KMS-11 (cell line): ENCODE results near the gene DCST1.

Source experiments
- H2AFZ ChIP-seq: fragments of 200-600 bp; sonication (generic); 2 replicates; pipeline ENCODE4 v1.6.1; 2016; ENCODE audit warnings: antibody characterized with exemption, mixed run types, low read depth
- H3K27ac ChIP-seq: fragments of 200-600 bp; sonication (generic); 2 replicates; pipeline ENCODE4 v1.6.1; 2016; ENCODE audit warnings: mild to moderate bottlenecking, mixed run types
- H3K27me3 ChIP-seq: fragments of 200-600 bp; sonication (generic); 2 replicates; pipeline ENCODE4 v1.6.1; 2017; ENCODE audit warnings: mild to moderate bottlenecking, low read depth, mixed run types, moderate library complexity; ENCODE audit not compliant: insufficient read depth
- H3K36me3 ChIP-seq: fragments of 200-600 bp; sonication (generic); 2 replicates; pipeline ENCODE4 v1.6.1; 2017; ENCODE audit warnings: mild to moderate bottlenecking, mixed run types; ENCODE audit not compliant: insufficient read depth
- H3K4me1 ChIP-seq: fragments of 200-600 bp; sonication (generic); 2 replicates; pipeline ENCODE4 v1.6.1; 2016; ENCODE audit warnings: mild to moderate bottlenecking, low read depth, mixed run types; ENCODE audit not compliant: poor library complexity, severe bottlenecking
- H3K4me2 ChIP-seq: fragments of 200-600 bp; sonication (generic); 2 replicates; pipeline ENCODE4 v1.7.0; 2016; ENCODE audit warnings: mild to moderate bottlenecking, mixed run types
- H3K4me3 ChIP-seq: fragments of 200-600 bp; sonication (generic); IDR thresholded peaks from 2 replicates; pipeline ENCODE4 v1.6.1; 2017; ENCODE audit warnings: low read depth, low read length, mixed read lengths; ENCODE audit not compliant: insufficient read depth
- H3K79me2 ChIP-seq: fragments of 200-600 bp; sonication (generic); 2 replicates; pipeline ENCODE4 v1.6.1; 2016; ENCODE audit warnings: low read depth, mixed run types; ENCODE audit not compliant: insufficient read depth
- H3K9ac ChIP-seq: fragments of 200-600 bp; sonication (generic); 2 replicates; pipeline ENCODE4 v1.6.1; 2016; ENCODE audit warnings: mild to moderate bottlenecking, mixed run types
- H4K20me1 ChIP-seq: fragments of 200-600 bp; sonication (generic); 2 replicates; pipeline ENCODE4 v1.6.1; 2016; ENCODE audit warnings: mild to moderate bottlenecking, mixed run types; ENCODE audit not compliant: insufficient read depth
- TF ChIP-seq, protein P1 (sequence below): fragments of 200-600 bp; sonication (generic); conservative IDR thresholded peaks from 2 replicates; pipeline ENCODE4 v1.6.1; 2017; ENCODE audit warnings: low read depth, mild to moderate bottlenecking, antibody characterized with exemption, low read length, moderate library complexity, mixed read lengths

The DCST1 gene

DNA sequence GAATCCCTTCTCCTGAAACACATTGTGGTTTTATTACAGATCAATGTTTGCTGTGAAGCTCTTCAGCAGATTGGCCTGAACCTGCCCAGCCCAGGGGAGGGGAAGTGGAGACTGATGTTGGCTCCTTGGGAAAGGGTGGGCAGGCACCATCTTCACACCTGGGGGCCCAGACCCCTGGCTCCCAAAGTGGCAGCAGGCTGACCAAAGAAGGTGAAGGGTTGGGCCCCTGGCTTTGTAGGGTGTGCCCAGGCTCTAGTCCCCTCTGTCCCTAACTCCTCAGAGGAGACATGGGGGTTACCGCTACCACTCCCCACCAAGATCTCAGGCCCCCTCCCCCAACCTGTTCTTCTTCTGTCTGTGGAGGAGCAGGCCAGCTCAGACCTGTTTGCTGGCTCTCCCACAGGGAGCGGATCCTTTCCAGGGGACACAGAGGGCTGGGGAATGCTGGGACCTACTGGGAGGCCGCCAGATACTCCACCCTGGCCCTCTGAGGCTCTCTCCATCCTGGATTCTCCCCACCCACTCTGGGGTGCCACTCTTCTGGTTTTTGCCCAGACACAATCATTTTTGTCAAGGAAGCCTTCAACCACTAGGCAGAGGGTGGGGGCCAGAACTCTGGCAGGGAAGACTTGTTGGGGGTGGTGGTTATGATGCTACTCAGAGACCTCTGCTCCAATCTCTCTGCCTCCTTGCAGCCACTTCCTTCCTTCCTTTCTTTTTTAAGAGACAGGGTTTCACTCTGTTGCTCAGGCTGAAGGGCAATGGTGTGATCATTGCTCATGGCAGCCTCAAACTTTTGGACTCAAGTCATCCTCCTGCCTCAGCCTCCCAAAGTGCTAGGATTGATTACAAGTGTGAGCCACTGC is 40.0 kb downstream of the DCST1 start:
- H3K9ac ChIP-seq: no peak overlapping the region
- H3K4me2 ChIP-seq: no peak overlapping the region
- H3K36me3 ChIP-seq: no peaks in the 10 kb centered on the region
- no peak overlapping the region for H2AFZ ChIP-seq
- H3K27ac ChIP-seq: no peak overlapping the region
- H3K79me2 ChIP-seq: no peaks in the 10 kb centered on the region
- no peaks in the 10 kb centered on the region for H4K20me1 ChIP-seq
- peaks cover 12% of the 10 kb centered on the region; the same call in 1 of the 2 replicates for H3K27me3 ChIP-seq
- TF ChIP-seq, protein P1, sequence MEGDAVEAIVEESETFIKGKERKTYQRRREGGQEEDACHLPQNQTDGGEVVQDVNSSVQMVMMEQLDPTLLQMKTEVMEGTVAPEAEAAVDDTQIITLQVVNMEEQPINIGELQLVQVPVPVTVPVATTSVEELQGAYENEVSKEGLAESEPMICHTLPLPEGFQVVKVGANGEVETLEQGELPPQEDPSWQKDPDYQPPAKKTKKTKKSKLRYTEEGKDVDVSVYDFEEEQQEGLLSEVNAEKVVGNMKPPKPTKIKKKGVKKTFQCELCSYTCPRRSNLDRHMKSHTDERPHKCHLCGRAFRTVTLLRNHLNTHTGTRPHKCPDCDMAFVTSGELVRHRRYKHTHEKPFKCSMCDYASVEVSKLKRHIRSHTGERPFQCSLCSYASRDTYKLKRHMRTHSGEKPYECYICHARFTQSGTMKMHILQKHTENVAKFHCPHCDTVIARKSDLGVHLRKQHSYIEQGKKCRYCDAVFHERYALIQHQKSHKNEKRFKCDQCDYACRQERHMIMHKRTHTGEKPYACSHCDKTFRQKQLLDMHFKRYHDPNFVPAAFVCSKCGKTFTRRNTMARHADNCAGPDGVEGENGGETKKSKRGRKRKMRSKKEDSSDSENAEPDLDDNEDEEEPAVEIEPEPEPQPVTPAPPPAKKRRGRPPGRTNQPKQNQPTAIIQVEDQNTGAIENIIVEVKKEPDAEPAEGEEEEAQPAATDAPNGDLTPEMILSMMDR: no peak
- H3K4me1 ChIP-seq: peaks cover 28% of the 10 kb centered on the region
- H3K4me3 ChIP-seq: no peak overlapping the region

DNA sequence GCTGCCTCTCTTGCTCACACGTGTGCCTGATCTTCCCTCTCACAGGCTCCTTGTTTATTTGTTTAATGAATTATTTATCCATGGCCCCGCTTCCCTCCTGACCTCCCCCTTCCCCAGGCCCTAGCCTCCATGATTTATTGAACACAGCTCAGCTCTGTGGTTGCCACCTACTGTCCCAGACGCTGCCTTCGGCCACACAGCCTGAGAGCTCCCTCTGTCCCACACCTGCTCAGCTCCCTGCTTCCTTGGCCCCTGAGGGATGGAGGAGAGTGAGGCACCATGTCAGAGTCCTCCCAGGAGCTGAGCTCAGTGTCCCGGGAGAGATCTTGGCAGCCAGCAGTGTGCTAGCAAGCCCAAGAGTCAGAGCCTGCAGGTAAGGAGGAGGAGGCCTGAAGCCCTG is 41.9 kb downstream of the DCST1 start:
- H2AFZ ChIP-seq: no peak overlapping the region
- H3K36me3 ChIP-seq: no peaks in the 10 kb centered on the region
- H3K9ac ChIP-seq: no peak overlapping the region
- H4K20me1 ChIP-seq: no peaks in the 10 kb centered on the region
- H3K4me1 ChIP-seq: peaks cover 39% of the 10 kb centered on the region
- H3K4me2 ChIP-seq: no peak overlapping the region
- peaks cover 32% of the 10 kb centered on the region for H3K27me3 ChIP-seq
- TF ChIP-seq, protein P1: no peak
- H3K27ac ChIP-seq: no peak overlapping the region
- no peak overlapping the region for H3K4me3 ChIP-seq
- no peaks in the 10 kb centered on the region for H3K79me2 ChIP-seq

DNA sequence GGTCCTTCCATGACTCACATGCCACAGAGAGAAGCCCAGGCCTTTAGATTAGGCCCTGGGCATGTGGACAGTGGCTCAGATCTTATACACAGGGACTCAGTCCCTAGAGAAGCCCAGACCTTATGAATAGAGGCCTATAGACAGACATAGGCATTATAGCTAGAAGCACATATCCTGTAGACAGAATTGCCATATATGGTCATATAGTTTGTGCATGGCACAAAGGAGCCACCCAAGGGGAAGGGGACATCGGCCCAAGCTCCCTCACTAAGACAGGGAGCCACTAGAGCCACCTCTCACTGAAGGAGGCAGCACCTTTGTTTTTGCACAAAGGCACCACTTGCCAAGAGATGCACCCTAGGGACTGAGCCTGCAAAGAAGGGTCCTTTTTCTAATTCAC is 42.7 kb downstream of the DCST1 start:
- H3K79me2 ChIP-seq: no peaks in the 10 kb centered on the region
- H3K36me3 ChIP-seq: no peaks in the 10 kb centered on the region
- H3K4me2 ChIP-seq: no peak overlapping the region
- H2AFZ ChIP-seq: no peak overlapping the region
- no peak overlapping the region for H3K4me3 ChIP-seq
- H3K9ac ChIP-seq: no peak overlapping the region
- H3K27ac ChIP-seq: no peak overlapping the region
- peaks cover 40% of the 10 kb centered on the region for H3K27me3 ChIP-seq
- no peaks in the 10 kb centered on the region for H4K20me1 ChIP-seq
- H3K4me1 ChIP-seq: peaks cover 48% of the 10 kb centered on the region
- TF ChIP-seq, protein P1: no peak

DNA sequence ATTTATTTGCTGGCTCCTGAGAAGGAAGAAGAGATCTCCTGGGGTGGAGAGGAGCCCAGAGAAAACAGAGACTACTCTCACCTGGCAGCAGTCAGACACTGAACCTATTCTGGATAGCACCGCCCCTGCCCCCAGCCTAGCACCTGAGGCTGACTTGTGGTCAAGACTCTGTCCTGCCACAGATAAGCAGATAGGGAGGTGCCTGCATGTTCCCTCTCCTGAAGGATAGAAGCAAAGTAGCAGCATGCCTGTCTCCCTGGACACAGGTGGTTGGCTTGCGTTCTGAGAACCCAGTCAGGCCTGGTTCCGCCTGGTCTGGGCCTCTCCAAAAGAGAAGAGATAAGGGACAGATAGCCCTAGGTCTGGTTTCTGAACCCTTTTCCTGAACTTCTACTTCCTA is 43.7 kb downstream of the DCST1 start:
- no peaks in the 10 kb centered on the region for H4K20me1 ChIP-seq
- no peak overlapping the region for H2AFZ ChIP-seq
- H3K4me1 ChIP-seq: peaks cover 57% of the 10 kb centered on the region
- no peaks in the 10 kb centered on the region for H3K36me3 ChIP-seq
- no peak overlapping the region for H3K9ac ChIP-seq
- no peak overlapping the region for H3K27ac ChIP-seq
- H3K4me3 ChIP-seq: no peak overlapping the region
- peaks cover 50% of the 10 kb centered on the region for H3K27me3 ChIP-seq
- peak overlapping the region; percentile 3; the same call in 1 of the 2 replicates for H3K4me2 ChIP-seq
- TF ChIP-seq, protein P1: no peak
- no peaks in the 10 kb centered on the region for H3K79me2 ChIP-seq
